ENCODE results near the gene ZBTB9. TPM values are rescaled to one million over a fixed set of nuclear protein-coding genes. Genes with fewer than 3 reads are reported as not detected.

The ZBTB9 gene
- total and polyA plus RNA-seq, 4 donors = 1.1 to 3.4 (median 2.3) TPM

DNA sequence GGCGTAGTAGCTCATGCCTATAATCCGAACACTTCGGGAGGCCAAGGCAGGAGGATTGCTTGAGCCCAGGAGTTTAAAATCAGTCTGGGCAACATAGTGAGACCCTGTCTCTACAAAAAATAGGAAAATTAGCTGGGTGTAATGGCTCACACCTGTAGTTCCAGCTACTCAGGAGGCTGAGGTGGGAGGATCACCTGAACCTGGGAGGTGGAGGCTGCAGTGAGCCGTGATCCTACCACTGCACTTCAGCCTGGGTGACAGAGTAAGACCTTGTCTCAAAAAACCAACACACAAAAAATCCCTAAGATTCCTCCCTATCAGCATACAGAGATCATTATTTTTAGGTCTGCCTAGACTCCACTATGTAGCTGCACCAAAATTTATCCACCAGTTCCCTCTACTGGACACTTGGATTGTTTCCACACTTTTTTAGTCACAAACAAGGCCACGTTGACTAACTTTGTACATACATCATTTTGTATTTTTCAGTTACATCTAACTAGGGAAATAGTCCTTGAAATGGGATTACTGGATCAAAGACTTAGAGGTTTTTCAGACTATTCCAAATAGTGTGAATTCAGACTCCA, 47.2 kb upstream of the ZBTB9 start:
- no peak overlapping the region for H3K4me3 ChIP-seq (ENCODE audit: low read depth in 1 of 3, low read length in 3 of 3)
- WGBS = 83% methylated on average over 5 of the region's 5 CpGs
- no peaks in the 10 kb centered on the region for H3K9me3 ChIP-seq (ENCODE audit: control insufficient read depth in 4 of 4, low read length in 3 of 4)
- no peak overlapping the region for H3K27ac ChIP-seq (ENCODE audit: low read depth in 1 of 2, low read length in 2 of 2)
- H3K9ac ChIP-seq (ENCODE audit: low read depth in 1 of 2, low read length in 2 of 2) = no peak overlapping the region
- H3K4me1 ChIP-seq (ENCODE audit: control insufficient read depth in 4 of 4, insufficient read depth in 4 of 4, low read length in 3 of 4) = peaks cover 2 to 12% (median 9%) of the 10 kb centered on the region in 4 donors
- H3K36me3 ChIP-seq (ENCODE audit: control insufficient read depth in 4 of 4, insufficient read depth in 3 of 4, low read depth in 1 of 4, low read length in 3 of 4) = no peaks in the 10 kb centered on the region
- DNase-seq (ENCODE audit: low spot score) = no peak
- TF ChIP-seq RXRA (IDR thresholded peaks at IDR 0.05) (no peak), RAD21 (IDR thresholded peaks at IDR 0.05) (peak; percentile 35 to 62)
- TF ChIP-seq, protein P1, sequence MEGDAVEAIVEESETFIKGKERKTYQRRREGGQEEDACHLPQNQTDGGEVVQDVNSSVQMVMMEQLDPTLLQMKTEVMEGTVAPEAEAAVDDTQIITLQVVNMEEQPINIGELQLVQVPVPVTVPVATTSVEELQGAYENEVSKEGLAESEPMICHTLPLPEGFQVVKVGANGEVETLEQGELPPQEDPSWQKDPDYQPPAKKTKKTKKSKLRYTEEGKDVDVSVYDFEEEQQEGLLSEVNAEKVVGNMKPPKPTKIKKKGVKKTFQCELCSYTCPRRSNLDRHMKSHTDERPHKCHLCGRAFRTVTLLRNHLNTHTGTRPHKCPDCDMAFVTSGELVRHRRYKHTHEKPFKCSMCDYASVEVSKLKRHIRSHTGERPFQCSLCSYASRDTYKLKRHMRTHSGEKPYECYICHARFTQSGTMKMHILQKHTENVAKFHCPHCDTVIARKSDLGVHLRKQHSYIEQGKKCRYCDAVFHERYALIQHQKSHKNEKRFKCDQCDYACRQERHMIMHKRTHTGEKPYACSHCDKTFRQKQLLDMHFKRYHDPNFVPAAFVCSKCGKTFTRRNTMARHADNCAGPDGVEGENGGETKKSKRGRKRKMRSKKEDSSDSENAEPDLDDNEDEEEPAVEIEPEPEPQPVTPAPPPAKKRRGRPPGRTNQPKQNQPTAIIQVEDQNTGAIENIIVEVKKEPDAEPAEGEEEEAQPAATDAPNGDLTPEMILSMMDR (IDR thresholded peaks at IDR 0.05; ENCODE audit: low read depth, low read length, missing input control) = peak; percentile 7
- no peaks in the 10 kb centered on the region for H3K27me3 ChIP-seq (ENCODE audit: control insufficient read depth in 4 of 4, insufficient read depth in 4 of 4, low read length in 3 of 4)

DNA sequence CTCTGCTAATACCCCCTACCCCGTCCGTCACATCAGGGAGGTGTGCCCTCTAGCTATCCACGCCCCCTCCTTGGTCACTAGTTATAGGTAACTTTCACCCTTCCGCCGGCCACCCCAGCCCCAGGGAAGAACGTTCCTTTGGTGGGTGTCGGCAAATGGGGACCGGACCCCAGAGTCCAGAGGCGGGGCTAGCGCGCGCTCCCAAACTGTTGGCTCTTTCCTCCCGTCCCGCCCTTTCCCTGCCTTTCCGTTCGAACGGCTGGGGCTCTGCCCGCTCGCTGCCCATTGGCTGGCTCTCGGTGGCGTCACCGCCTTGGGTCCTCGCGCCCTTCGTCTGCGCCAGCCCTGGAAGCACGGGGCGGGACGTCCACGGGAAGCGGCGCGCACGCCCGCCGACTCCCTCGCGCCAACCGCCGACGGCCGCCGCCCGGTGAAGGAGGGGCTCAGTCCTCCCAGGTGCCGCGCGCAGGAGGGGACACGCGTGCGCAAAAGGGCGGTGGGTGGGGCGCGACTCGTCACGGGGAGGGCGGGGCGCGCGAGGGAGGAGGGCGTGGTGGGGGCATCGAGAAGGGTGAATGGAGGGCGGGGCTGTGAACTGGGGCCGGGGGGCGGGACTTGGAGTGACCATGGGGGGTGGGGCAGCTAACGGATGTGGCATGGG, 44.2 kb upstream of the ZBTB9 start:
- Histone ChIP-seq H3K36me3 (ENCODE audit: control insufficient read depth in 4 of 4, insufficient read depth in 3 of 4, low read depth in 1 of 4, low read length in 3 of 4) (peaks cover 4 to 25% (median 15%) of the 10 kb centered on the region in 4 donors), H3K9ac (ENCODE audit: low read depth in 1 of 2, low read length in 2 of 2) (peak overlapping the region; percentile 24 to 45), H3K9me3 (ENCODE audit: control insufficient read depth in 4 of 4, low read length in 3 of 4) (no peaks in the 10 kb centered on the region), H3K27ac (ENCODE audit: low read depth in 1 of 2, low read length in 2 of 2) (peak overlapping the region; percentile 82 to 94), H3K4me1 (ENCODE audit: control insufficient read depth in 4 of 4, insufficient read depth in 4 of 4, low read length in 3 of 4) (peaks cover 2 to 15% (median 12%) of the 10 kb centered on the region in 4 donors), H3K4me3 (ENCODE audit: low read depth in 1 of 3, low read length in 3 of 3) (peak overlapping the region; percentile 53 to 97 (median 60)), H3K27me3 (ENCODE audit: control insufficient read depth in 4 of 4, insufficient read depth in 4 of 4, low read length in 3 of 4) (no peaks in the 10 kb centered on the region)
- TF ChIP-seq SP1 (IDR thresholded peaks at IDR 0.05) (peak; percentile 77), GABPA (IDR thresholded peaks at IDR 0.05 in 1 of 2, conservative IDR thresholded peaks at IDR 0.05 in 1 of 2) (peak in 1 of 2 donors; percentile 72), RAD21 (IDR thresholded peaks at IDR 0.05) (peak in 1 of 2 donors; percentile 6), NR2F2 (IDR thresholded peaks at IDR 0.05) (no peak), FOXA1 (IDR thresholded peaks at IDR 0.05) (peak; percentile 32), RXRA (IDR thresholded peaks at IDR 0.05) (peak in 1 of 2 donors; percentile 2), EGR1 (IDR thresholded peaks at IDR 0.05; ENCODE audit: low read depth in 2 of 2) (no peak), HNF4G (IDR thresholded peaks at IDR 0.05) (no peak), HNF4A (conservative IDR thresholded peaks at IDR 0.05) (peak in 1 of 2 donors; percentile 60), TAF1 (conservative IDR thresholded peaks at IDR 0.05) (no peak), YY1 (IDR thresholded peaks at IDR 0.05) (peak; percentile 12)
- TF ChIP-seq, protein P2, sequence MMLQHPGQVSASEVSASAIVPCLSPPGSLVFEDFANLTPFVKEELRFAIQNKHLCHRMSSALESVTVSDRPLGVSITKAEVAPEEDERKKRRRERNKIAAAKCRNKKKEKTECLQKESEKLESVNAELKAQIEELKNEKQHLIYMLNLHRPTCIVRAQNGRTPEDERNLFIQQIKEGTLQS (IDR thresholded peaks at IDR 0.05) = no peak
- TF ChIP-seq, protein P3, sequence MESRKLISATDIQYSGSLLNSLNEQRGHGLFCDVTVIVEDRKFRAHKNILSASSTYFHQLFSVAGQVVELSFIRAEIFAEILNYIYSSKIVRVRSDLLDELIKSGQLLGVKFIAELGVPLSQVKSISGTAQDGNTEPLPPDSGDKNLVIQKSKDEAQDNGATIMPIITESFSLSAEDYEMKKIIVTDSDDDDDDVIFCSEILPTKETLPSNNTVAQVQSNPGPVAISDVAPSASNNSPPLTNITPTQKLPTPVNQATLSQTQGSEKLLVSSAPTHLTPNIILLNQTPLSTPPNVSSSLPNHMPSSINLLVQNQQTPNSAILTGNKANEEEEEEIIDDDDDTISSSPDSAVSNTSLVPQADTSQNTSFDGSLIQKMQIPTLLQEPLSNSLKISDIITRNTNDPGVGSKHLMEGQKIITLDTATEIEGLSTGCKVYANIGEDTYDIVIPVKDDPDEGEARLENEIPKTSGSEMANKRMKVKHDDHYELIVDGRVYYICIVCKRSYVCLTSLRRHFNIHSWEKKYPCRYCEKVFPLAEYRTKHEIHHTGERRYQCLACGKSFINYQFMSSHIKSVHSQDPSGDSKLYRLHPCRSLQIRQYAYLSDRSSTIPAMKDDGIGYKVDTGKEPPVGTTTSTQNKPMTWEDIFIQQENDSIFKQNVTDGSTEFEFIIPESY (IDR thresholded peaks at IDR 0.05) = no peak
- TF ChIP-seq, protein P1 (IDR thresholded peaks at IDR 0.05; ENCODE audit: low read depth, low read length, missing input control) = no peak
- DNase-seq (ENCODE audit: low spot score) = peak; percentile 96
- WGBS = under 1% methylated on average over 65 of the region's 65 CpGs
